HG02938 (cell line): Measurements from ENCODE around the gene CCDC169.

Experiments used
- ATAC-seq: cut with Tn5 transposase; IDR thresholded peaks from one replicate; pipeline ENCODE4 v1.9.1; 2021; ENCODE audit warnings: mild to moderate bottlenecking, moderate library complexity; ENCODE audit not compliant: unreplicated experiment

The CCDC169 gene

DNA sequence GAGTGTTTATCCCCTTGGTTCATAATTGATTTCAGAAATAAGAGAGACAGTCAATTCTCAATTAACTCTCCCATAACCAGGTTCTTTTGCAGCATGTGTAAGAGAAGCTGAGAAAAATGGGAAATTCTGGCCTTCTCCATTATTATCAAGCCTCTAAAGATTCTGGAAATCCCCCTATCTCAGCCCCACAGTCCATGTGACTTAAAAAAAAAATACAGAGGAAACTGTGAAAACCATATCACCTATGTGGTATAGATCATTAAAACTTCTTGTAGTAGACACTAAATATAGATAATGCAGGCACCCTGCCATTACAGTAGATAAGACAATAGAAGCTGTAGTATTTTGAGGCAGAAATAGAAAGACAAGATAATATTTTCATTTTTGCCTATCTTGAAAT is 48.9 kb downstream of the CCDC169 start:
- no peak for ATAC-seq

DNA sequence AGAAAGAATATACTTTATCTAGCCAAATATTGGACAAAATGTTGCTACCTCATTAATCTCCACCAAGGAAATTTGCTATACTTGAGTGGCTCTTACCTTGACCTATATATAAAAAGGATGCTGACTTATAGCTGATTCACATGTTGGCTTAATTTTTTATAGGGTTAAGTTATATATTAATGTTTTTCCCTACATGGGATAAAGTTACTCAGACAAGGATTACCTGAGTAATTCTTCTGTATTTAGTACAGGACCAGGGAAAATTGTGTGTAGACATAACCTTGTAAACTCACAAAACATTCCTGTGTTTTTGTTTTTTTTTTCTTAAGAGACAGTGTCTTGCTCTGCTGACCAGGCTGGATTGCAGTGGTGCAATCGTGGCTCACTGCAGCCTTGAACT is 52.6 kb downstream of the CCDC169 start:
- ATAC-seq: no peak

DNA sequence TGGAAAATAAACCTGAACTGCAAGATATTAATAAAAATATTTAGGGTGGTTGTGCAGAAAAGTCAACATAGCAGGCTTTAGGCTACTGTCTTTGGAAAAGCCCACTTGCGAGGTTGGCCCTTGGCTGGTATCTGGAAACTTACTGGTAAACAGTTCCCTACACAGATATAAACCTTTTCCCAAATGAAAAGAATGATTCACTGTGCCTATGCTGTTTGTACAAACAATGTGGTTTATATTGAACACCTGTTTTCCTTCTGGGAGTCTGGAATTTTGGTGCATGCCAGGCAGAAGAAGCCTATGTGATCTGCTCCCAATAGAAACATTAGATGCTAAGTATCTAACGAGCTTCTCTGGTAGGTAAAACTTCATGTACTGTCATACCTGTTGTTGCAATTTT is 53.5 kb downstream of the CCDC169 start:
- ATAC-seq: no peak

DNA sequence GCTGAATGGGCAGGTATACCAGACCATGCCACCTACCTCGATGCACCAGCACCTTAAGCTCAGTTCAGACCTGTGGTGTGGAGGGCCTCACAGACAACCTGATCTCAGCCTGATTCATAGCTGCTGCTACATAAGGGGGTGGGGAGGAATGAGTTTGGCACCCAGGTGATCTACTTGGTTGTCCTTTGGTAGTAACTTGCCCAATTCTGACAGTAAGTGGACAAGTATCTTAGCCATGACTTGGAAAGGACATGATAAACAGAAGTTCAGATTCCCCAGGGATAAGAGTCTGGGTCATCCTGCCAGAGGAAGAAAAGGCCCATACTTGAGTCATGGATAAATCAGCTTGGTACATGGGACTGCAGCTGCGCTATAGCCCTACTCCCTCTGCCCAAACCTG is 54.9 kb downstream of the CCDC169 start:
- ATAC-seq: no peak

DNA sequence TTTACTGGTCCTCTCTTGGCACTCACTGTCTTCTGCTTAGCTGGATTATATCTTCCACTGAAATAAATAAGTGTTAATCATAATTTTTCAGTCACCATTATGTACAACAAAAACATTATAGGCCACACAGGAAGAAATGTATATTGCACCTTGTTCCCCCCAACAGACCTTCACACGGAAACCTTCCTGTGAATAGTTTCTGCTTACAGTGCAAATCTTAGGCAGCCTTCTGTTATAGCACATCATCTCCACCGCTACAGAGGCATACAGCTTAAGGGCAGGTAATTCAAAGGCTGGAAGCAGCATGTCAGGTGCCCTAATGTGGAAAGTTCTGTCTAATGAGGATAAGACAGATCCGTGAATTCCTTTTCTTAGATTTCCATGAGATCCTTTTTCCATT is 66.4 kb downstream of the CCDC169 start:
- ATAC-seq: no peak

DNA sequence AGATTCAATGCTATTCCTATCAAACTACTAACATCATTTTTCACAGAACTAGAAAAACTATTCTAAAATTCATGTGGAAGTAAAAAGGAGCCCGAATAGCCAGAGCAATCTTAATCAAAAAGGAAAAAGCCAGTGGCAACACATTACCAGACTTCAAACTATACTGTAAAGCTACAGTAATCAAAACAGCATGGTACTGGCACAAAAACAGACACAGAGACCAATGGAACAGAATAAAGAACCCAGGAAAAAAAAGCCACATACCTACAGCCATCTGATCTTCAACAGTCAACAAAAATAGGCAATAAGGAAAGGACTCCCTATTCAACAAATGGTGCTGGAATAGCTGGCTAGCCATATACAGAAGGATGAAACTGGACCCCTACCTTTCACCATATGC is 72.9 kb downstream of the CCDC169 start:
- ATAC-seq: no peak

DNA sequence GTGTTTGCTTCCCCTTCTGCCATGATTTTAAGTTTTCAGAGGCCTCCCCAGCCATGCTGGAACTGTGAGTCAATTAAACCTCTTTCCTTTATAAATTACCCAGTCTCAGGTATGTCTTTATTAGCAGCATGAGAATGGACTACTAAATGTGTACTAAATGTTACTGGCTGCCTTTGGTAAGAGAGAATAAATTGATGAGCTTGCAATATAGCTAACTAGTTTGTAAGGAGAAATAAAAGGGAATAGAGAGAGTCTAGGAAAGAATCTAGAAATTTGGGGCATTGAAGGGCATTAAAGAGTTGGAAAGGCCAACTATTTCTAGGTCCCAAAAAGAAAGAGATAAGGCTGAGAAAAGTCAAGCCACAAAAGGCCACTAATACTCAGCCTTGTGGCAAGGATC is 77.7 kb downstream of the CCDC169 start:
- ATAC-seq: no peak

DNA sequence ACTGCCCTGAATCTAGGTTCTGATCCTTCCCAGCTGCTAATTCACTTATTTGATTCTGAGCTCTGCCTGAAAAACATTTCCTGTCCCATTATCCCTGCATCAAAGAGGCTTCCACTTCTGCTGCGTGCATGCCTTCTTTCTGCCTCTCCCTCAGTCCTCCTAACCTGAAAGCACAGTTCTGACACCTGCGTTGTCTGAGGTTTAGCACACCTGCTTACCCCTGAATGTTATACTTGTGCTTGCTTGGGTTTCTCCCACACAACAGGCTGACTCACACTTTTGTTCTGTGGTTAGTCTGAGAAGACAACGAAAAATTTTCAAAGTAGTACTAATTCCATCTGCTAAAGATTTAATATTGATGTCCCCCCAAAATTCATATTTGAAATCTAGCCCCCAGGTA is 80.2 kb downstream of the CCDC169 start:
- ATAC-seq: no peak

DNA sequence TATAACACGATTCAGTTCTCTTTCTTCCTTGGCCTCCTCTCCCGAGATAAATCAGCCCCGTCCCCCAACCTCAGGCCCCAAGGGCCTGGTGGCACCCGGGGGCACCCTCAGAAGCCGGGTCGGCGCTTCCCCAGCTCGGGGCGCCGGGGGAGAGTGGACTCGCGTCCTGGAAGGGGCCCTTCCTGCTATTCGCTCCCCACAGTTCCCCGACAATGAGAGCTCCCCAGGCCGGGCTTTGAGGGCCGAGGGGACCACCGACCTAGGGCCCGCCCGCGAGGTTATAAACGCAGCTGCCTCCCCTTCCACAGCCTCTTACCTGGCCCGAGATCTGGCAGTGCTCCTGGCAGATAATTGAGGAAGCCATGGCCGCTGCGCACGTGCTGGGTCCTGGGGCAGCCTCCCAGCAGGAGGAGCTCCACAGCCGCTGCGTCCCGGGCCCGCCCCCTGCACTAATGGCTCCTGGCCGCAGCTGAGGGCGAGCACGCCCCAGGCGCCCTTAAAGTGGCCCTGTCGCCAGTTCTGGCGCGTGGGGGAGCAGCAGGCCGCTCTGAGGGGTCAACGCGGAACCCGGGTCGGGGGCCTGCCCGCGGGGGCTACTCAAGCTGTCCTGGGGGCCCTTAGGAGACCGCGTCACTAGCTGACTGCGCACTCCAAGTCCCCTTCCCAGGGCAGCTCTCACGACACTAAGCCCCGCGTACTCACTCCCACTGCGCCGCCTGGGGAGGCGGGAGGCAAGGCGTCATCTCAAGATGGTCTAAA is 83.3 kb downstream of the CCDC169 start, which contains the start of gene SOHLH2:
TSS of gene SOHLH2 (minus strand) at position 394 of the 759 bp plus-strand sequence. CDS start at position 364, 30 bp downstream.
- ATAC-seq: no peak

DNA sequence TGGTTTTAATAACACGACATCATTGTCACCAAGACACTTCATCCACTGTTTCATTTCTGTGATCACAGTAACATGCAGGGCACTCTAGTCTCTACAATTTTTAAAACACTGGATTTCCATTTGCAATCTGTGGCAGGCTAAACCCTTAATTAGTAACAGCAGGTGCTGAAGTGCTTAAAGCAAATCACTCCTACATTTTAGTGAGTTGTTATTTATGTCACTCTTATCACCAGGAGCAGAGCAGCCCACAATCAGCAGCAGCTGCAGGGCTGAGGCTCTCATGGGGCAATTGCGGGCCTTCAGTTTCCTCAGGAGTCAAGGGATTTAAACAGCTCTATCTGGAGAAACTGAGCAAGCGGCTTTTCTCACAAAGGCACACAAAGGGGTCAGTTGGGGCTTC is 84.8 kb downstream of the CCDC169 start:
- ATAC-seq: no peak

DNA sequence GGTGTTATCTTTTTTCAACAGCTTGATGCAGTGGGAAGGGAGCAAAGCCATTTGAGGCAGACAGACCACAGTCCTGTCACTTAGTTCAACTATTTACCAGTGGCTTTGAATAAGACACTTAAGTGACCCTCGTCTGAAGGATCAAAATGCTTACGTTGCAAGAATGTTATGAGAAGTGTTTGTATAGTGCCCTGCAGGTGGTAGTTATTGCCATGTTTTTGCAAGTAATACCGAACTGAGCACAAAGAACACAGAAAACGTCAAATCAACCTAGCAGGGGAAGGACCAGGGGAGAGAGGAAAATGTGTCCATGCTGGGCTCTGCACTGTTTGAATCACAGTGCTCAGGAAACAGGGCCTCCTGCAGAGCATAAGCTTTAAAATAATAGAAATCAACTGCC is 86.0 kb downstream of the CCDC169 start:
- no peak for ATAC-seq

DNA sequence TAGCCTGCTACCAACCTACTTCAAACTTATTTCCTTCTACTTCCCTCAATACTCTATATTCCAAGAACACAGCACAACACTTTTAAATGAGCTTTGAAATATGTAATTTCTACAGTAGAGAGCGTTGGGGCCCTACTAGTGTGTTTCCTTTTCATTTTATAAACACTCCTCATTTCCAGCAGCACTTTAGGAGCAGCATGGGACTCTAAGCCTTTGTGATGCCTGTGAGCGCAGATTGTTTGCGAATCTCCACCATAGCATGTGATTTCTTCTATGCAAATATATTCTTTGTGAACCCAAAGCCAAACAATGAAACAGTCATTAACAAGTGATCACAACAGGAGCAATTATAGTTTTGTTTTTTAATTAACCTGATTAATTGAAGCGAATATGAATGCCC is 86.9 kb downstream of the CCDC169 start:
- no peak for ATAC-seq

DNA sequence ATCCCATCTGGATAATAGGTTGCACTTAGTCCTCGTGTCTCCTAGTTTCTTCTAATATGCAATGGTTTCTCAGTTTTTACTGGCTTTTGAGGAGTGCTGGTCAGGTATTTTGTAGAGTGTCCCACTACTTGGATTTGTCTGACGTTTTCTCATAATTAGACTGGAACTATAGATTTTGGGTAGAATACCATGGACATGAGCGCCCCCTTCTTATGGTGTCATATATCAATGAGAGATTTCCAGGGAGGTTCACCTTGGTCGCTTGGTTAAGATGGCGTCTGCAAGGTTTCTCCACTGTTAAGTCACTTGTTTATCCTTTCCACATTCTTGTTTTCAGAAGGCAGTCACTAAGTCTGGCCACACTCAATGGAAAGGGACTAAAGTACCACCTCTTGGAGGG is 89.9 kb downstream of the CCDC169 start:
- ATAC-seq: no peak

DNA sequence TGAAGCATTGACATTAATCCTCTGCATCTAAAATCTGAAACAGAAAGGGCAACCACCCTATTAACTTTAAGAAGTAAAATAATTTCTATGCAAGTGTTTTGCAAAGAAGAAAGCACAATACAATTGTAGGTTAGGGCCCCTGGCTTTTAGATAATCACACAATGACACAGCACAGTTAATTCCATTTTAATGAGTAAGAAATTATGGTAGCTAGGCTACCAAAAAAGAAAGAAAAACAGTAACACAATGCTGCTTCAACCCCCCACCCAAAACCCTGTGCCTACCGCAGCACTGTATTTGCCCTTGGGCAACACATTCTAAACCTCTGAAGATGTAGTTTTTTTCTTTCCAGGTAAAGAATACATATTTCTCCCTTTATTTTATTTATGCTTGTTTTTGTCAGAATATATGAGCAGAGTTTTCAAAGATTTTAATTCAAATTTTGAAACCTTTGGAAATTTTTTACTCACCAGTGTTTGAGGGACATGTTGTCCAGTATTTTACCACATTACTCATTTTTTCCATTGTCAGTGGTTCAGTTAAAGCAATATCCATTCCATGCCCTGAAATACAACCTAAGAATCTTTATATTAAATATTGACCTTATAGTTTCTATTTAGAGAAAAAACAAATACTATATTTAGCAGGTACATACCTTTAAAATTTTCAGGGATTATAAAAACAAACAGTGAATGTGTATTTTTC is 104.3 kb downstream of the CCDC169 start:
- ATAC-seq: no peak

DNA sequence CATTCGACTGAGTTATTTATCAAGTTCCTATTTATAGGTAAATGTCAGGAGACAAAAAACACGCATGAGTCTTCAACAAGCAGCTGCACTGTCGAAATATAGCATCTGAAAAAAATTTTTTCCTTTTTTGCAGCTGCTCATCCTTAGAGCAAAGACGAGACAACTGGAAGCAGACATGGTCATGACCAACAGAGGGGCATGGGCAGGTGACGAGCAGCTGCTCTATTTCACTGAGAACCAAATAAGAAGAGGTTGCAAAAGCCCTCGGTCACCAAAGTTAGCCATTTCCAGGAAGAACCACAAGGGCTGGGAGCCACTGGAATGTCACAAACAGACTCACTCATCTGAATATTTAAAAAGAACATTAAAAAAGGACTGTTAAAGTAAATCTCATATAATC is 105.4 kb downstream of the CCDC169 start:
- no peak for ATAC-seq

DNA sequence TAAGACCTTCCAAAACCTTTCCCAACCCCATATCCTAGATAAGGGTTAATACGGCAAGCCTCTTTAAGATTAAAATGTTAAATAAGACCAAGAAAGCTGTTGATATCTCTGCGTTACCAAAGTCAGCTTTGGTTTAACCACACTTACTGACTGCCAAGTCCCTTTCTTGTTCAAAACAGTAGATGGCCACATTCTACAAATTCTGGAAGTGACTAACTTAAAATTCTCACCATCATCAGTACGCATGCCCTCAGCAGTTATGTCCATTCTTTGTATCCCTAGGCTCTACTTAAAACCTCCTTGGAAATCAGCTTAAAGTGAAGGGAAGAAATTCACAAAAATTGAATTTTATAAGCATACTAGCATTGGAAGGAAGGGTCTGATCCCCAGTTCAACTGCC is 106.8 kb downstream of the CCDC169 start:
- no peak for ATAC-seq

DNA sequence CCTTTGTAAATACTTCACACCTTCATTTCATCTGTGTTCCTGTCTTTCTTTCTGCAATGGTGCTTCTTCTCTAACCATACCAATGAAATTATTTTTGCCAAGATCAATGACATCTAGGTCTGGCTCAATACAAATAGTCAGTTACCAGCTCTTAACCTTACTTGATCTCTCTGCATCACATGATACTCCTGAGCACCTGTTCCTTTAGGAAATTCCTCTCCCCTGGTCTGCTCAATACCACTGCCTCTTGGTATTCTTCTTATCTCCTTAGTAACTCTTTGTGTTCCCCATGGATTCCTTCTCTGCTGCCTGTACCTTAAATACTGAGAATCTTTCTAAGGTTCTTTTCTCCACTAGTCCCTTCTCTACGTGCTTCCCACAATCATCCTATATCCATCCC is 109.2 kb downstream of the CCDC169 start:
- ATAC-seq: no peak

DNA sequence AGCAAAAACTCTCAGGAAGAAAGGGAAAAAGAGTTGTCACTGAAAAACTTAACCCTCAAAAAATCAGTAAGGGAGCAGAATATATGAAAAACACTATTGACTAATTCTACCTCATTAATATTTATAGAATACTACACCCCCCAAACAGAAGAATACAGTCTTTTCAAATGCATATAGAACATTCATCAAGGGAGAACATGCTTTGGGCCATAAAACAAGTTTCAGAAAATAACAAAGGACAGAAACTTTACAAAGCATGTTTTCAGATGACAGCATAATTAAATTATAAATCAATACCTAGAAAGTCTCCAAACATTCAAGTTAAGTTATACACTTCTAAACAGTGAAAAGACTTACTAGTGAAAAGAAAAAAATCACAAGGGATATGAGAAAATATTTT is 113.7 kb downstream of the CCDC169 start:
- no peak for ATAC-seq
